Endothelial cell of umbilical vein (primary cell): ENCODE results near the gene GRID1. TPM values are rescaled to one million over a fixed set of nuclear protein-coding genes. Genes with fewer than 3 reads are reported as not detected.

Source experiments
- BruUV-seq: library from RNA; stranded (reverse); fragments of 400-500 nt; replicated peaks from 2 replicates; lab custom pipeline; 2021; lab: Mats Ljungman, UMichigan
- CTCF ChIA-PET: fragments of 300-600, 350-600 bp; sonication (Branson Sonifier 250); formaldehyde crosslinking; loops from one replicate; lab custom pipeline; 2021; ENCODE audit warnings: antibody characterized with exemption, inconsistent platforms; lab: Charles Lee
- POLR2A ChIA-PET: fragments of 300-600, 350-600 bp; sonication (Branson Sonifier 250); formaldehyde crosslinking; loops from one replicate; lab custom pipeline; 2021; ENCODE audit warnings: antibody characterized with exemption, inconsistent platforms; lab: Charles Lee
- DNase-seq: peaks from one replicate; pipeline ENCODE4 v3.0.0-alpha.2; 2011; ENCODE audit warnings: low read depth, low spot score
- FAIRE-seq: peaks from 2 replicates; lab custom pipeline; 2011; peaks lifted over from hg19 to GRCh38; lab: Jason Lieb, UNC
- H2AFZ ChIP-seq: 2 replicates; pipeline ENCODE4 v1.6.0; 2012; ENCODE audit warnings: low read depth, low read length, control low read depth, inconsistent platforms
- H3K27ac ChIP-seq: 2 replicates; pipeline ENCODE4 v1.5.1; 2011; ENCODE audit warnings: low read depth, mild to moderate bottlenecking, control low read depth, low read length, moderate library complexity; ENCODE audit not compliant: insufficient read depth
- H3K27me3 ChIP-seq, 2 experiments: 2 replicates each; pipeline versions ENCODE4 v1.6.0 to v1.6.1; 2011; ENCODE audit warnings: low read length in 2 of 2, mixed read lengths in 1 of 2; ENCODE audit not compliant: control insufficient read depth in 2 of 2, insufficient read depth in 2 of 2
- H3K36me3 ChIP-seq, 2 experiments: 2 replicates in 1 of 2; 3 replicates in 1 of 2; pipeline ENCODE4 v1.5.1; 2011; ENCODE audit warnings: low read length in 2 of 2, mild to moderate bottlenecking in 1 of 2, moderate library complexity in 1 of 2; ENCODE audit not compliant: control insufficient read depth in 2 of 2, insufficient read depth in 2 of 2; ENCODE audit errors: extremely low read depth in 1 of 2
- H3K4me1 ChIP-seq: 3 replicates; pipeline ENCODE4 v1.5.1; 2011; ENCODE audit warnings: mild to moderate bottlenecking, low read length; ENCODE audit not compliant: control insufficient read depth, insufficient read depth; ENCODE audit errors: extremely low read depth
- H3K4me2 ChIP-seq: 2 replicates; pipeline ENCODE4 v1.6.1; 2011; ENCODE audit warnings: low read length, control low read depth, mixed read lengths; ENCODE audit not compliant: insufficient read depth
- H3K4me3 ChIP-seq, 3 experiments: fragments of 200-600 bp in 1 of 3; sonication (generic), shearing (Covaris generic) in 1 of 3; replicated peaks in 1 of 3; 2 replicates each; pipeline ENCODE4 v1.5.1; 2011 to 2016; ENCODE audit warnings: control low read depth in 3 of 3, low read length in 3 of 3, mild to moderate bottlenecking in 2 of 3, inconsistent platforms in 1 of 3, low read depth in 1 of 3, moderate library complexity in 1 of 3; ENCODE audit not compliant: insufficient read depth in 1 of 3
- H3K79me2 ChIP-seq: 2 replicates; pipeline ENCODE4 v1.6.0; 2012; ENCODE audit warnings: low read length, inconsistent platforms; ENCODE audit not compliant: control insufficient read depth, insufficient read depth
- H3K9ac ChIP-seq: replicated peaks from 2 replicates; pipeline ENCODE3; 2011; ENCODE audit warnings: low read length, control low read depth; ENCODE audit not compliant: insufficient read depth; ENCODE audit errors: extremely low read depth
- H3K9me1 ChIP-seq: replicated peaks from 3 replicates; pipeline ENCODE4 v1.6.0; 2011; ENCODE audit warnings: mild to moderate bottlenecking, low read length; ENCODE audit not compliant: control insufficient read depth, insufficient read depth; ENCODE audit errors: extremely low read depth
- H3K9me3 ChIP-seq: replicated peaks from 2 replicates; pipeline ENCODE4 v1.5.1; 2012; ENCODE audit warnings: low read length, inconsistent platforms; ENCODE audit not compliant: control insufficient read depth, insufficient read depth
- H4K20me1 ChIP-seq: replicated peaks from 2 replicates; pipeline ENCODE3; 2011; ENCODE audit warnings: mild to moderate bottlenecking, low read length; ENCODE audit not compliant: control insufficient read depth, insufficient read depth; ENCODE audit errors: extremely low read depth
- EZH2 ChIP-seq: IDR thresholded peaks from 2 replicates; pipeline ENCODE4 v1.6.1; 2012; ENCODE audit warnings: borderline replicate concordance, low read depth, mild to moderate bottlenecking, moderate library complexity, low read length, inconsistent platforms; ENCODE audit not compliant: severe bottlenecking
- FOS ChIP-seq: IDR thresholded peaks from 2 replicates; pipeline ENCODE4 v1.6.1; 2011; ENCODE audit warnings: mild to moderate bottlenecking, low read length, moderate library complexity, borderline replicate concordance; ENCODE audit not compliant: insufficient read depth
- GATA2 ChIP-seq: IDR thresholded peaks from 2 replicates; pipeline ENCODE4 v1.7.0; 2011; ENCODE audit warnings: low read depth, mild to moderate bottlenecking, moderate library complexity, mixed read lengths, low read length; ENCODE audit not compliant: insufficient read length, insufficient read depth
- JUN ChIP-seq: IDR thresholded peaks from 2 replicates; pipeline ENCODE4 v1.6.1; 2011; ENCODE audit warnings: borderline replicate concordance, low read depth; ENCODE audit not compliant: insufficient read length, insufficient read depth
- MYC ChIP-seq: IDR thresholded peaks from one replicate; pipeline ENCODE4 v1.6.1; 2011; ENCODE audit warnings: mild to moderate bottlenecking, low read depth, low read length
- POLR2A ChIP-seq: IDR thresholded peaks from 2 replicates; pipeline ENCODE4 v1.6.1; 2012; ENCODE audit warnings: low read depth, mild to moderate bottlenecking, control low read depth, low read length
- POLR2AphosphoS5 ChIP-seq: IDR thresholded peaks from 2 replicates; pipeline ENCODE4 v1.6.1; 2012; ENCODE audit warnings: low read depth, mild to moderate bottlenecking, control low read depth, low read length, moderate library complexity; ENCODE audit not compliant: insufficient read depth
- dilution Hi-C: fragments of 300-500 bp; cut with MboI; formaldehyde crosslinking; loops from one replicate; pipeline ENCODE4 v1.15.0; 2019; ENCODE audit warnings: low sequenced_read_pairs; ENCODE audit not compliant: extremely low pct_ligation_motif_present
- intact Hi-C: fragments of 100-400 bp; cut with micrococcal nuclease; formaldehyde crosslinking; loops from one replicate; pipeline ENCODE4 v1.10.0; 2022
- polyA plus RNA-seq, 4 experiments: library from polyadenylated mRNA; depleted of rRNA in 3 of 4; stranded (reverse) in 3 of 4; unstranded in 1 of 4; fragments of >200 nt; gene quantifications; 2 replicates each; pipeline versions ENCODE4 v1.2.1 to v1.2.3, GENCODE V29; 2011 to 2012; ENCODE audit warnings: missing spikeins in 1 of 4
- total RNA-seq: library from RNA; stranded (reverse); gene quantifications from 2 replicates; pipeline ENCODE4 v1.2.3, GENCODE V29; 2021
- TF ChIP-seq, protein P1 (sequence below), 2 donors: IDR thresholded peaks; 1 replicate in 1 of 2; 2 replicates in 1 of 2; pipeline ENCODE4 v1.5.1; 2011; ENCODE audit warnings: low read length in 2 of 2, mild to moderate bottlenecking in 2 of 2, moderate library complexity in 2 of 2, control low read depth in 1 of 2, inconsistent platforms in 1 of 2, low read depth in 1 of 2; ENCODE audit not compliant: insufficient read depth in 1 of 2; ENCODE audit errors: extremely low read depth in 1 of 2
- TF ChIP-seq, protein P2 (sequence below): IDR thresholded peaks from 2 replicates; pipeline ENCODE4 v1.6.1; 2011; ENCODE audit not compliant: insufficient read depth, insufficient read length

The GRID1 gene
- total and polyA plus RNA-seq, 2 donors (not counting 3 experiments of a cell fraction or from before 2014, with no cell fraction given), result not detected

- Histone ChIP-seq H3K4me1 (no peaks in the 10 kb centered on the region), H3K9ac (no peak overlapping the region), H3K4me3 (no peak overlapping the region), H3K9me1 (no peaks in the 10 kb centered on the region), H3K27me3 (no peaks in the 10 kb centered on the region), H3K27ac (no peak overlapping the region), H3K4me2 (no peak overlapping the region), H4K20me1 (no peaks in the 10 kb centered on the region), H3K79me2 (no peaks in the 10 kb centered on the region), H3K9me3 (no peaks in the 10 kb centered on the region), H2AFZ (no peak overlapping the region), H3K36me3 (no peaks in the 10 kb centered on the region)
- dilution Hi-C loops, result no loop called here
- no peak for DNase-seq
- ChIA-PET POLR2A (no interaction called here), CTCF (no interaction called here)
- FAIRE-seq, result no peak
- BruUV-seq, result no TSS peak
- intact Hi-C loops, result no loop called here
- TF ChIP-seq POLR2A (no peak), MYC (no peak), POLR2AphosphoS5 (no peak), JUN (no peak), GATA2 (no peak), EZH2 (no peak), FOS (no peak)
- TF ChIP-seq, protein P1, sequence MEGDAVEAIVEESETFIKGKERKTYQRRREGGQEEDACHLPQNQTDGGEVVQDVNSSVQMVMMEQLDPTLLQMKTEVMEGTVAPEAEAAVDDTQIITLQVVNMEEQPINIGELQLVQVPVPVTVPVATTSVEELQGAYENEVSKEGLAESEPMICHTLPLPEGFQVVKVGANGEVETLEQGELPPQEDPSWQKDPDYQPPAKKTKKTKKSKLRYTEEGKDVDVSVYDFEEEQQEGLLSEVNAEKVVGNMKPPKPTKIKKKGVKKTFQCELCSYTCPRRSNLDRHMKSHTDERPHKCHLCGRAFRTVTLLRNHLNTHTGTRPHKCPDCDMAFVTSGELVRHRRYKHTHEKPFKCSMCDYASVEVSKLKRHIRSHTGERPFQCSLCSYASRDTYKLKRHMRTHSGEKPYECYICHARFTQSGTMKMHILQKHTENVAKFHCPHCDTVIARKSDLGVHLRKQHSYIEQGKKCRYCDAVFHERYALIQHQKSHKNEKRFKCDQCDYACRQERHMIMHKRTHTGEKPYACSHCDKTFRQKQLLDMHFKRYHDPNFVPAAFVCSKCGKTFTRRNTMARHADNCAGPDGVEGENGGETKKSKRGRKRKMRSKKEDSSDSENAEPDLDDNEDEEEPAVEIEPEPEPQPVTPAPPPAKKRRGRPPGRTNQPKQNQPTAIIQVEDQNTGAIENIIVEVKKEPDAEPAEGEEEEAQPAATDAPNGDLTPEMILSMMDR (IDR thresholded peaks at IDR 0.05; ENCODE audit: extremely low read depth in 1 of 2, insufficient read depth in 1 of 2, low read depth in 1 of 2, low read length in 2 of 2), result no peak
- TF ChIP-seq, protein P2, sequence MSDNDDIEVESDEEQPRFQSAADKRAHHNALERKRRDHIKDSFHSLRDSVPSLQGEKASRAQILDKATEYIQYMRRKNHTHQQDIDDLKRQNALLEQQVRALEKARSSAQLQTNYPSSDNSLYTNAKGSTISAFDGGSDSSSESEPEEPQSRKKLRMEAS, result no peak
Observed at GRCh38 chr10:86066696-86067095, 299.9 kb downstream of the GRID1 start.
